CD4-positive, alpha-beta T cell treated with Interleukin-1 beta for 1 hour (primary cell): ENCODE results near the gene RAB3B.

Source experiments
- DNase-seq, 2 donors: peaks; one replicate each; pipeline ENCODE4 v3.0.0-alpha.2; 2020 to 2022

Gene RAB3B

DNA sequence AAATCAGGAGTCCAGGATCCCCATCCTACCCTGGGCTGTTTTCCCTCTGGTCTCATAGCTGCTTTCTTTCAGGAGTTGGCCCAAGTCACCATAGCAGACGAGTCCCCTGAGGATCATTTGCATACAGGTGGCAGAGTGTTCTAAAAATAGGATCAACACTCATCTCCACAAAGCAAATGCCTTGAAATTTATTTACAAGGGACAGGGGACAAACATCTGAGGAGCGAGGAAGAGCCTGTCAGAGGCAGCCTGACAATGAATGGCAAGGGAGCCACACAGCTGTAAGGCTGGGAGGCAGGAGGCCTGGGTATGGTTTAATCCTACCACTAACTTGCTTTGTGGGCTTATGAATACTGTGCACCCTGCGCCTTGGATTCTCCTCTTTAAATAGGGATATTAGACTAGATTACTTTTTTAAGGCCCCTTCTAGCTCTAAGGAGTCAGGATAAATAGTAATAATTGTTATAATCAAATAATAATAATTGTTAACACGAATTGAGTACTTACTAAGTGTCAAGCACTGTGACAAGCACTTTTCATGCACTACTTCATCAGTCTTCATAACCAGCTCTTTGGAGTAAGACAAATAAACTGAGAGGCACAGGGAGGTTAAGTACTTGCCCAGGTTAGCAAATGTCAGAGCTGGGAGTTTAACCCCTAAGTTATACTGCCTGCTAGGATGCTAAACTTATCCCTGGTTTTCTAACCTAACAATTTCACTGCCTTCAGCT lies 34.5 kb downstream of the RAB3B start:
- no peak for DNase-seq

- DNase-seq, result no peak
These were observed 35.7 kb downstream of the RAB3B start for GRCh38 chr1:51954783-51955182.

DNA sequence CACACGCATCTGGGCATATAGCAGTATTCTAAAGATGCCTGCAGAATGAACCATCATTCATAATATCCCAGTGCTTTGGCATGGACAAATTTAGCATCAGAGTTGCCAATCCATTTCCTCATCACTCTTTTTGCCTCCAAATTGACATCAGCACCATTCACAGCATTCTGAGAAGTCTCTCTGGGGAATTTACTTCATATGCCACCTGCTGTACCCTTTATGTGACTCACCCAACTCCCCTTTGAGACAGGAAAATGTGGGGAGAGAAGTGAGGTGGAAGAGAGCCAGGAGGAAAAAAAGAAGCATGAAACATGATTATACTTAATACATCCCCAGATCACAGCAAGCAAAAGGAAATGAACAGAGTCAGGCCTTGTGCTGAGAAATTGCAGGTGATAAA lies 37.4 kb downstream of the RAB3B start:
- no peak for DNase-seq

DNA sequence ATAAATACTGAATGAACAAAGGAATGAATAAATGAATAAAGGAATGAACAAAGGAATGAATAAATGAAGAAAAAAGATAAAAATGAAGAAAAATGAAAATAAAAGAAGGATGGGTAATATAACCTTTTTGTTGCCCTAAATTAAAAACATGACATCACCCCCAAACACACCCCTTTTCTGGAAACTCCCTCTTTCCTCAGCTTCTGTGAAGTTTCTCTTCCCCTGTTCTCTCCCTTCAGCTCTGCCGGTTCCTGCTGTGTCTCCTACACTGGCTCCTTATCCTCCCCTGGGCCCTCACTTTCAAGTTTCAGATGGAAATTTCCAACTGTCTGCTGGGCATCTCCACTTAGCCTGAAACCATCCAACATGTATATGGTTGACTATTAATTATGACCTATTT lies 37.9 kb downstream of the RAB3B start:
- no peak for DNase-seq

DNA sequence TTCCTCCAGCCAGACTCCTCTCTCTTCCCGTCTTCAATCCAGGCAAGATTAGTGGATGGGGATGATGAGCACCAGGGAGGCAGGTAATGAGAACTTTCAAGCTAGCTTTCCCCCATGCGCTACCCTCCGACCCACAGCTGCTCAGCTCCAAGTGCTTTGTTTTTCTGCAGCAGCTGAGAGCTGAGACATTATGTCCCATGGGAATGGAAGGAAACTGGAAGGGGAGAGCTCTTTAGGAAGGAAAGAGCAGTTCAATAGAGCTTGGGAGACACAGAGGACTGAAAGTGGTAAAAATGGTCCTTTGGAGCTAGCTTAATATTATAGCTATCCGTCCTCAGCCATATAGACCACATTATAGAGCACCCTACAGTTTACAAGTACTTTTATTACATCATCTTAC lies 39.8 kb downstream of the RAB3B start:
- DNase-seq, result no peak

- no peak for DNase-seq
These were observed 41.3 kb downstream of the RAB3B start for GRCh38 chr1:51949014-51949702.

DNA sequence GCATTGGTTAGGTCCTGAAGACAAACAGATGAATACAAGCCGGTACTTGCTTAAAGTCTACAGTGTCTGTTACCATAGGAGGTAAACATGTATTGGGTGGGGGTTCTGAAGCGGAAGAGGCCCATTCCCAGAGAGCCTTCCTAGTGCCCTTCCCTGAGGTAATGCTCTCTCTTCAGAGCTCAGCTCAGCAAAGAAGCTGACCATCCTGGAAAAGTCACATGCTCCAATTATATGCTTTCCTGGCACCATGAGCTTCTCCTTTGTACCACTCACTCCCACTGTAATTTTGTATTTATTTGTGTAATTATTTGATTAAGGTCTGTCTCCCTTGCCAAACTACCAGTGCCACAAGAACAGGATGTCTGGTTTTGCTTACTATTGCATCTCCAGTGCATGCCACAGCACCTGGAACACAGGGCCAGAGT lies 42.0 kb downstream of the RAB3B start:
- DNase-seq, result no peak

GRCh38 chr1:51946300-51946699 lies 44.2 kb downstream of the RAB3B start:
- no peak for DNase-seq

DNA sequence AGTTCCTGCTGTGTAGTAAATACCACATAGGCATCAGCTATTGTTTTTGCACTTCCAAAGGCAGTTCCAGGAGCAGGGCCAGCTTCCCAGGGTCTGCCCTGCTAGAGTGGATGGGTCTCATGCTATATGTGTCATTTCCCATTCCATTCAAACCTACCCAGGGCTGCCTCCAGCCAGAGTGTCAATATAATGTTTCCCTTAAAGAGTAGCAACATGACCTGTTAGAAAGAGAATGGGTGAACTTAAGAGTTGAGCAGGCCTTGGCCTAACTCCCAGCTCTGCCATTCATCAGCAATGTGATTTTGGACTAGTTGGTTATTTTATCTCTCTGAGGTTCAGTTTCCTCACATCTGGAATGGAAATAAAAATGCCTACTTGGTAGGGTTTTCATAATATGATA lies 44.9 kb downstream of the RAB3B start:
- no peak for DNase-seq

DNA sequence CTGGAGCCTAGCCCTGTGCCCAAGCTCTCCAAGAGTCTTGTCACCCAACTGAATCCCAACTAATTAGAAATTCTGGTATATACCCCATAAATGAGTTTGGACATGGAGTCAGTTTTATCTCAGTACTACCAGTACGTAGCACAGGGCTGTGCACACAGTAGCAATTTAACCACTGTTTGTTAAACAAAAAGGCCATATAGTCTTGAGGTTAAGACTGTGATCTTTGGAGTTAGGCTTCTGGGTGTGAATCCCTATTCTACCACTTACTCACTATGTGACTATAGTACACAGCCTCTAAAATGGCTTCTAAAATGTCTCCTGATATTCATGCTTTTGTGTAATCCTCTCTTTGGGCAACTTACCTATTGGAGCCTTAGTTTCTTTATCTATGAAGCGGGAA lies 48.2 kb downstream of the RAB3B start:
- no peak for DNase-seq

DNA sequence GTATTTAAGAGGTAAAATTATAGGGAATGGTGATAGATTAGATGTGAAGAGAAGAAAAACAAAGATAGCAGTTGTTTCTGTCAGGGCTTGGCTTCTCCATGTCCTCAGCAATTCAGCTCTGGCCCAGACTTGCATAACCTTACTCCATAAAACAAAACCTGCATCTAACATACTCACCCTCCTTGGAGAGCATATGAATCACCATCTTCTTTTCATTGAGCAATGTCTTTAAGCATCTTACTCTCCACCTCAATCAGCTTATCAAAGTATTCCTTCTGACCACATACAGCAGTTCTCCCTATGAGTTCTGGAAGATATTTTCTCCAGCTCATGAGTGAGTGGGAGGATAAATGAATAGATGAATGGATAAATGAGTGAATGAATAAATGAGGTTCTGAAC lies 49.0 kb downstream of the RAB3B start:
- DNase-seq, result no peak

- DNase-seq, result no peak
These were observed 53.4 kb downstream of the RAB3B start for GRCh38 chr1:51937112-51937511.

DNA sequence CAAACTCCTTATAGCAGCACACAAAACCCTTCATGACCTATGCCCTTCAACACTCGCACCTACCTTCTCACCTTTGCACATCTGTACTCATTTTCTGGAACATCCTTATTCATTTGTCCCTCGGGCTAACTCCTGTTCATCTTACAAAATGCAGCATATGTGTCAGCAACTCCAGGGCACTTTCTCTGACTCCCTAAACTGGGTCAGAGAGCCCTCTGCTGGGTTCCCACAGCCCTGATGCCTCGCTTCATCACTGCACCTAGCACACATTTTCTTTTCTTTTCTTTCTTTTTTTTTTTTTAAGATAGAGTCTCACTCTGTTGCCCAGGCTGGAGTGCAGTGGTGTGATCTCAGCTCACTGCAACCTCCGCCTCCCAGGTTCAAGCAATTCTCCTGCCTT lies 54.0 kb downstream of the RAB3B start:
- no peak for DNase-seq

DNA sequence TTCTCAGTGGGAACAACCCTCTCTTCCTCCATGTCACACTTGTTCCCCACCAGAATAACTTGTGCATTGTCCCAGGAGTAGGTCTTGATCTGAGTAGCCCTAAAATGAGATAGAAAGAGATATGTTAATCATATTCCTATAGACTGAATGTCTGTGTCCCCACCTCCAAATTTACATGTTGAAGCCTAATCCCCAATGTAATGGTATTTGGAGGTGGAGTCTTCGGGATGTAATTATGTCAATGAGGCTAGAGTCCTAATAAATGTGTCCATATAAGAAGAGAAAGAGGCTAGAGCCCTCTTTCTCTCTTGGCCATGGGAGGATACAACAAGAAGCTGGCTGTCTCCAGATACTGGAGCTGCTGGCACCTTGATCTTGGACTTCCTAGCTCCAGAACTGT lies 57.2 kb downstream of the RAB3B start:
- no peak for DNase-seq

DNA sequence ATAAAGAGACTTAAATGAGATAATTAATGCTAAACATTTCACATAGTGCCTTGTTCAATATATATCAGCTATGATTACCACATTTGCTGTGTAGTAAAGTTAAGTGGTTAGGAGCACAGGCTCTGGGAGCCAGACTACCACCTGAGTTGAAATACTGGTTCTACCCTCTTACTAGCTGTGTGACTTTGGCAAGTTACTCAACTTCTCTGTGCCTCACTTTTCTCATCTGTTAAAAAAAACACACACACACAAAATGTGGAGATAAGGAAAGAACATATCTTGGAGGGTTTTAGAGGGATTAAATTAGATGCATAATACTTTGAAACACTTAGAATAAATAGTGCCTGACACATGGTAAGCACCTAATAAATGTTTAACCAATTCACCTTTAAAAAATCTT lies 60.2 kb downstream of the RAB3B start:
- DNase-seq, result no peak

DNA sequence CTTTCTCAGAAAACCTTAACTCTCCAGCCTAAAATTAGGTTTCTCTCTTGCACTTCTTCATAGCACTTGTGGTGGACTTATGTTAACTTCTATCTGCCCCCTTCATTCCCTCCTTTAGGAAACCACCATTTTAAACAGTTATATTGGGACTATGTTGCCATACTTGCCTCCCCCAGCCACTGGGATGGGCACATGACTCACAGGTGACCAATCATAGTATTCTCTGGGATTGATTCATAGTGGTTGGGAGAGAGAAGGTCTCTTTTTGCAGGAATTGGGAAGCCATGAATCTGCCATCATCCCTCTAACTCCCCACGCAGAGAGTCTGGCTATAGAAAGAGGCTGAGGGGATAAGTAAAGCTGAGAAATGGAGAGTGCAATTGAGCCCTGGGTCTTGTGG lies 61.6 kb downstream of the RAB3B start:
- no peak for DNase-seq

- no peak for DNase-seq
These were observed 63.5 kb downstream of the RAB3B start for GRCh38 chr1:51927029-51927428.

DNA sequence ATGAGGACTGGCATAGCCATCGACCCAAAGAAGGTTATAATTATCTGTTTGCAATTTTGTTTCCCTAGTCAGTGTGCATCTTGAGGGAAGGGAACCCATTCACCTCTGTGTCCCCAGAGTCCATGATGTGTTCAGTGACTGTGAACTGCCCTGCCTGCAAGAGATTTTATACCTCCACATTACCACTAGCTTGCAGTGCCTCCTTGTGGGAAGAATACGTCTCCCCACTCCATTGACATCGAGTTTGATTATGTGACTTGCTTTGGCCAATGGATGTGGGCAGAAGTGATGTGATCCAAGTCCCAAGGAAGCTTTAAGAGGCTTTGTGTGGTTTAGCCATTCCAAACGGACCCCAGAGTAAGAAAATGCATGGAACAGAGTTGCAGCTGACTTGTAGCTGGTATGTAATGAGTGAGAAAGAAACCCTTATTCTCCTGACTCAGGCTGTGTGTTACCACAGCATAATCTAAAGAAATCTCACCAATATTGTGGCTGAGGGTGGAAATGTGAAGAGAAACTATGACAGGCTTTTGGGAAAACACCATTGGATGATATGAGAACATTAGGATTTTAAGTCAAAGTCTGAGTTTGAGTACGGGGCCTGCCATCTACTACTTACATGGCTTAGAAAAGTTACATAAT lies 64.2 kb downstream of the RAB3B start:
- no peak for DNase-seq

- no peak for DNase-seq
These were observed 66.0 kb downstream of the RAB3B start for GRCh38 chr1:51924455-51924854.

GRCh38 chr1:51922040-51922439 lies 68.5 kb downstream of the RAB3B start:
- DNase-seq, result no peak

GRCh38 chr1:51920130-51920529 lies 70.4 kb downstream of the RAB3B start:
- DNase-seq, result no peak

- DNase-seq, result no peak
These were observed 70.8 kb downstream of the RAB3B start for GRCh38 chr1:51919684-51920083.

GRCh38 chr1:51916587-51917405 lies 73.7 kb downstream of the RAB3B start:
- no peak for DNase-seq
